ENCODE data around the gene CELF1. TPM values are rescaled to one million over a fixed set of nuclear protein-coding genes. Genes with fewer than 3 reads are reported as not detected.
A peak's percentile ranks its signal among the peaks of the same experiment; 100 is the strongest.

Gene CELF1
- total and polyA plus RNA-seq, 8 donors: 76.8 to 107 (median 90.7) TPM

DNA sequence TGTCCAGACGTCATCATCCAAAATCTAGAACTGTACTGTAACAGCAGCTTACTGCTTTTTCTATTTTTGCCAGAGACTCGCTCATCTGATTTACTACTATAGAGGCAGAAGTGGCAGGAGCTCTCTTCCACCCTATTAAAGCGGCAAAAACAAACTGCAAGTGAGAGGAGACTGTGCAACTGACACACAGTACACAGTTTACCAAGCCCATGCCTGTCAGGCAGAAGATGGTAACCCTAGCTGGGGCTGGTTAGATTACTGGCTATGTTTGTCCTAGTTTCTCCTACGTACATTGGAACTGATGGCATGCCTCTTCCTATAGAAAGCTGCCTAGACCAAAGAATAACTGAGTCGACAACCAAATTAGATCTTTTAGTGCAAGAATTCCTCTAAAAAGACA, 51.8 kb downstream of the CELF1 start:
- no peak overlapping the region for H3K4me3 ChIP-seq
- DNase-seq: no peak
- H3K4me1 ChIP-seq: peaks cover 6 to 64% of the 10 kb centered on the region in 2 donors
- TF ChIP-seq, protein P1, sequence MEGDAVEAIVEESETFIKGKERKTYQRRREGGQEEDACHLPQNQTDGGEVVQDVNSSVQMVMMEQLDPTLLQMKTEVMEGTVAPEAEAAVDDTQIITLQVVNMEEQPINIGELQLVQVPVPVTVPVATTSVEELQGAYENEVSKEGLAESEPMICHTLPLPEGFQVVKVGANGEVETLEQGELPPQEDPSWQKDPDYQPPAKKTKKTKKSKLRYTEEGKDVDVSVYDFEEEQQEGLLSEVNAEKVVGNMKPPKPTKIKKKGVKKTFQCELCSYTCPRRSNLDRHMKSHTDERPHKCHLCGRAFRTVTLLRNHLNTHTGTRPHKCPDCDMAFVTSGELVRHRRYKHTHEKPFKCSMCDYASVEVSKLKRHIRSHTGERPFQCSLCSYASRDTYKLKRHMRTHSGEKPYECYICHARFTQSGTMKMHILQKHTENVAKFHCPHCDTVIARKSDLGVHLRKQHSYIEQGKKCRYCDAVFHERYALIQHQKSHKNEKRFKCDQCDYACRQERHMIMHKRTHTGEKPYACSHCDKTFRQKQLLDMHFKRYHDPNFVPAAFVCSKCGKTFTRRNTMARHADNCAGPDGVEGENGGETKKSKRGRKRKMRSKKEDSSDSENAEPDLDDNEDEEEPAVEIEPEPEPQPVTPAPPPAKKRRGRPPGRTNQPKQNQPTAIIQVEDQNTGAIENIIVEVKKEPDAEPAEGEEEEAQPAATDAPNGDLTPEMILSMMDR (IDR thresholded peaks at IDR 0.05): no peak
- H3K9me3 ChIP-seq: no peaks in the 10 kb centered on the region
- peaks cover 0 to 4% of the 10 kb centered on the region in 2 donors for H3K36me3 ChIP-seq
- intact Hi-C loops (cut with DNase I): no loop called here
- no peaks in the 10 kb centered on the region for H3K27me3 ChIP-seq
- H3K27ac ChIP-seq: no peak overlapping the region
- ATAC-seq: no peak

DNA sequence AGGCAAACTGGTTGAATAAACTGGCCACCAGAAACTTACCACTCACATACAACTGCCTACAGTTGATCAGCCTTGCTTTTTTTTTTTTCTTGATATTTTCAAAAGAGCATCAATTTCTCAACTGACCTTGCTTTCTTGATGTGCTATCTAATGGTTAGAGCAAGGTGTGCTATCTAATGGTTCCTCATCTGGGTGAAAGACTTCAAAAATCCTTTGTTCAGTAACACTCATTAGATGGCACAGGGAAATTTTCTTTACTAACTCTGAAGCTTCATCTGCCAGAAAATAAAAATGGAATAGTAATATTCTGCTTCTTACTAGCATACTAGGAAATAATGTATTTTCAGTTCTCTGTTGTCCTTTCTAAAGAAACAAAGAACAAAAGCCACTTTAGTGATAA, 52.8 kb downstream of the CELF1 start:
- TF ChIP-seq, protein P1 (IDR thresholded peaks at IDR 0.05): no peak
- Histone ChIP-seq H3K4me1 (peaks cover 6 to 67% of the 10 kb centered on the region in 2 donors), H3K36me3 (peaks cover 0 to 3% of the 10 kb centered on the region in 2 donors), H3K27ac (peak overlapping the region in 1 of 2 donors; percentile 80), H3K27me3 (no peaks in the 10 kb centered on the region), H3K4me3 (no peak overlapping the region), H3K9me3 (no peaks in the 10 kb centered on the region)
- intact Hi-C loops (cut with DNase I): no loop called here
- ATAC-seq: no peak
- no peak for DNase-seq

DNA sequence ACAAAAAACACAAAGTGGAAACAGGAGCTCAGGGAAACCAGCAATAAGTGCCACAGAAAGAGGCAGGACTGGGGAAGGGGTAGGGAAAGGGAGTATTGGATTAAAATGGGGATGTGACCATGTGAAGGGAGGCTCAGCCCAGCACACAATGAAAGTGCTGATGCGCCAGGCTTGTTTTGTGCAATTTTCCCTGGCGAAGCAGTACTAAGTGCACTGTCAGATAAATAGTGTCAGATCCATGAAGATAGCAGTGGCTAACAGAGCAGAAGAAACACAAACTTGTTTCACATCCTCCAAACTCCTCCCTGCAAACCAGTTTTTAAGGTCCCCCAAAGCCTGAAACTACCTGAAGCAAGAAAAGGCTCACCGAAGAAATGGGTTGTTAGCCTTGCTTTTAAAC, 53.3 kb downstream of the CELF1 start:
- ATAC-seq (peak; percentile 50), DNase-seq (peak in 1 of 4 donors; percentile 32)
- H3K9me3 ChIP-seq: no peaks in the 10 kb centered on the region
- H3K27me3 ChIP-seq: no peaks in the 10 kb centered on the region
- intact Hi-C loops (cut with DNase I): no loop called here
- peak overlapping the region; percentile 1 to 80 for H3K27ac ChIP-seq
- peaks cover 0 to 3% of the 10 kb centered on the region in 2 donors for H3K36me3 ChIP-seq
- peaks cover 6 to 72% of the 10 kb centered on the region in 2 donors for H3K4me1 ChIP-seq
- TF ChIP-seq, protein P1 (IDR thresholded peaks at IDR 0.05): no peak
- H3K4me3 ChIP-seq: no peak overlapping the region

DNA sequence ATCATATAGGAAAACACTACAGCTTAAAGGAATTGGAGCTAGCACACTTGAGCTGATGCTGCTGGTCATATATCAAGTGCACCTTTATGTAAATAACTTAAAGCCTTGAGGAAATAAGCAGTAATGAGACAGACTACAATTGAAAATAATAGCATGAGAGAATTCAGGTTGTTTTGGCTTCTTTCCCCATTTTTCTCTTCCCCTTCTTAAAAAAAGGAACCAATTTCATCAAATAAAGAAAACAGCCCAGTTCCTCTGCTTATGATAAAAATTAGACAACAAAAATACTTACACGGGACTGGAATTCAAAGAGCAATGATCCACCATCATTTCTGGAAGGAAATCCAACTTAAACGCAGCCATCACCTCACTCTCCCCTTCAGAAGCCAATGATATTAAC, 53.8 kb downstream of the CELF1 start:
- intact Hi-C loops (cut with DNase I): no loop called here
- H3K4me3 ChIP-seq: no peak overlapping the region
- no peaks in the 10 kb centered on the region for H3K9me3 ChIP-seq
- ATAC-seq (peak; percentile 8), DNase-seq (no peak)
- TF ChIP-seq, protein P1 (IDR thresholded peaks at IDR 0.05): no peak
- no peaks in the 10 kb centered on the region for H3K36me3 ChIP-seq
- peaks cover 6 to 74% of the 10 kb centered on the region in 2 donors for H3K4me1 ChIP-seq
- H3K27me3 ChIP-seq: no peaks in the 10 kb centered on the region
- H3K27ac ChIP-seq: peak overlapping the region; percentile 1 to 80

DNA sequence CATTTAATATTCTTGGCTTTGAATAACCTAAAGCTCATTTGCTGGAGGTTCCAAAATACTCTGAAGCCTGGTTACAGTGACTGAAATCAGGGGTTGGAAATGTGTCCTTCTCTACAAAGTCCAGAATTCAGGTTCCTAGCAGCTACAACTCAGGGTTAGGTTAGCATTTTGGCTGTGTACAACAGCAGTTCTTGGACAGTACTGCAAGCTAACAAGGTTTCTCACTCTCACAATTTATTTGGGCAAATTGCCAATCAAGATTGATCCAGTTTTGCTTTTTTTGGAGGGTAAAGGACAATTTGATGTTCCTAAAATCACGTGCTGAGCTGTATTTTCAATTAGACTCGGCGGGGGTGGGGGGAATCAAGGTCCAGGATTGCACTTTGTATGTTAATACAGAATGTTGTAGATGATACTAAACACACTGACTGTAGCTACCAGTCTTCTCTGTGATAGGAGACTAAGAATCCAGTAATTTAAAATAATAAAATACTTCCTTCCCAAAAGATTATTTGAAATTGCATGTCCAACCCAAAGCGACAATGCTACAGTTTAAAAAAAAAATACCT, 54.3 kb downstream of the CELF1 start:
- intact Hi-C loops (cut with DNase I): no loop called here
- peaks cover 6 to 74% of the 10 kb centered on the region in 2 donors for H3K4me1 ChIP-seq
- no peak overlapping the region for H3K4me3 ChIP-seq
- no peaks in the 10 kb centered on the region for H3K27me3 ChIP-seq
- no peaks in the 10 kb centered on the region for H3K9me3 ChIP-seq
- TF ChIP-seq, protein P1 (IDR thresholded peaks at IDR 0.05): no peak
- H3K36me3 ChIP-seq: no peaks in the 10 kb centered on the region
- no peak for ATAC-seq
- DNase-seq: no peak
- peak overlapping the region in 1 of 2 donors; percentile 80 for H3K27ac ChIP-seq

All from left lung (tissue), 10 donors.